A549 (cell line): ENCODE data around the gene ABHD17A. TPM values are rescaled to one million over a fixed set of nuclear protein-coding genes. Genes with fewer than 3 reads are reported as not detected.

Source experiments
- ATAC-seq, 2 experiments: fragments of 200-7000 bp in 1 of 2; fragments of >200 bp in 1 of 2; cut with Nextera tagmentation in 1 of 2; cut with Tn5 transposase in 1 of 2; 3 replicates each; pipeline versions ENCODE4 v1.8.0 to v1.9.1; 2018 to 2020; ENCODE audit warnings: mild to moderate bottlenecking in 1 of 2, moderate library complexity in 1 of 2
- CTCF ChIA-PET: fragments of 300-600 bp; sonication (Branson Sonifier 250); formaldehyde crosslinking; extraction: SDS; loops from one replicate; lab custom pipeline; 2021; ENCODE audit warnings: antibody characterized with exemption, inconsistent platforms; lab: Yijun Ruan, JAX
- POLR2A ChIA-PET: fragments of 350-600 bp; formaldehyde crosslinking; extraction: SDS; loops from one replicate; lab custom pipeline; 2021; ENCODE audit warnings: antibody characterized with exemption, inconsistent platforms; lab: Yijun Ruan, JAX
- DNase-seq, 2 experiments: peaks; one replicate each; pipeline versions ENCODE4 v3.0.0 to v3.0.0-alpha.2; 2011 to 2016; ENCODE audit warnings: low read depth in 1 of 2, low spot score in 1 of 2
- FAIRE-seq: peaks from 2 replicates; lab custom pipeline; 2011; peaks lifted over from hg19 to GRCh38; lab: Jason Lieb, UNC
- H3K27ac ChIP-seq, 2 experiments: fragments of >200 bp; sonication (Bioruptor Twin); formaldehyde crosslinking; 3 replicates each; pipeline ENCODE4 v1.5.1; 2016 to 2017
- H3K4me1 ChIP-seq: fragments of >200 bp; sonication (Bioruptor Twin); formaldehyde crosslinking; 3 replicates; pipeline ENCODE4 v1.6.1; 2016
- H3K4me2 ChIP-seq: fragments of >200 bp; sonication (Bioruptor Twin); formaldehyde crosslinking; 3 replicates; pipeline ENCODE4 v1.6.1; 2016
- H3K4me3 ChIP-seq: fragments of >200 bp; sonication (Bioruptor Twin); formaldehyde crosslinking; 3 replicates; pipeline ENCODE4 v1.5.1; 2016
- H3K9me3 ChIP-seq: fragments of >200 bp; sonication (Bioruptor Twin); formaldehyde crosslinking; 3 replicates; pipeline ENCODE4 v1.6.1; 2016
- ATOH8 ChIP-seq: fragments of 250-450 bp; sonication (Bioruptor Pico); IDR thresholded peaks from 2 replicates; pipeline ENCODE4 v1.5.0; 2020; ENCODE audit warnings: low read depth, mild to moderate bottlenecking, moderate library complexity
- CBX8 ChIP-seq: fragments of 200-600 bp; sonication (generic); IDR thresholded peaks from 2 replicates; pipeline ENCODE4 v1.6.1; 2016
- CEBPB ChIP-seq, 2 experiments: fragments of >200 bp in 1 of 2; sonication (Bioruptor Twin) in 1 of 2; formaldehyde crosslinking in 1 of 2; IDR thresholded peaks; 2 replicates each; pipeline ENCODE4 v1.6.1; 2012 to 2016
- CHD2 ChIP-seq: fragments of 150-350 bp; IDR thresholded peaks from 2 replicates; pipeline ENCODE4 v1.6.1; 2014; ENCODE audit warnings: low read length; ENCODE audit not compliant: partially characterized antibody
- EHF ChIP-seq: fragments of 250-450 bp; sonication (Bioruptor Pico); IDR thresholded peaks from 2 replicates; pipeline ENCODE4 v1.5.0; 2020; ENCODE audit warnings: mild to moderate bottlenecking
- EHMT2 ChIP-seq: fragments of 200-600 bp; sonication (generic); IDR thresholded peaks from 2 replicates; pipeline ENCODE4 v1.6.1; 2016; ENCODE audit warnings: antibody characterized with exemption, low read depth, mild to moderate bottlenecking, moderate library complexity
- ELK1 ChIP-seq: fragments of 150-350 bp; IDR thresholded peaks from 2 replicates; pipeline ENCODE4 v1.6.1; 2014; ENCODE audit warnings: low read depth, mild to moderate bottlenecking, low read length
- FOSB ChIP-seq: fragments of 250-450 bp; sonication (Bioruptor Pico); IDR thresholded peaks from 2 replicates; pipeline ENCODE4 v1.5.0; 2020; ENCODE audit warnings: mild to moderate bottlenecking, moderate library complexity
- GATA3 ChIP-seq: IDR thresholded peaks from 2 replicates; pipeline ENCODE4 v1.6.1; 2012; ENCODE audit warnings: borderline replicate concordance
- HDAC2 ChIP-seq: fragments of 200-600 bp; sonication (generic); IDR thresholded peaks from 2 replicates; pipeline ENCODE4 v1.6.1; 2016
- HMGXB4 ChIP-seq: fragments of 250-450 bp; sonication (Bioruptor Pico); IDR thresholded peaks from 2 replicates; pipeline ENCODE4 v1.5.0; 2021; ENCODE audit warnings: mild to moderate bottlenecking, moderate library complexity, borderline replicate concordance
- HOXA7 ChIP-seq: fragments of 250-450 bp; sonication (Bioruptor Pico); IDR thresholded peaks from 2 replicates; pipeline ENCODE4 v1.5.0; 2020; ENCODE audit warnings: mild to moderate bottlenecking, moderate library complexity
- HOXB5 ChIP-seq: fragments of 250-450 bp; sonication (Bioruptor Pico); IDR thresholded peaks from 2 replicates; pipeline ENCODE4 v1.5.0; 2020; ENCODE audit warnings: mild to moderate bottlenecking, moderate library complexity
- JUN ChIP-seq, 2 experiments: fragments of >200 bp; sonication (Bioruptor Twin); formaldehyde crosslinking; IDR thresholded peaks; 2 replicates in 1 of 2; 3 replicates in 1 of 2; pipeline ENCODE4 v1.6.1; 2016 to 2017
- KDM1A ChIP-seq: fragments of 200-600 bp; sonication (generic); IDR thresholded peaks from 2 replicates; pipeline ENCODE4 v1.6.1; 2016; ENCODE audit warnings: low read depth, mild to moderate bottlenecking
- KDM5A ChIP-seq: fragments of 200-600 bp; sonication (generic); IDR thresholded peaks from 2 replicates; pipeline ENCODE4 v1.6.1; 2016; ENCODE audit warnings: antibody characterized with exemption, mild to moderate bottlenecking
- MAX ChIP-seq: IDR thresholded peaks from 2 replicates; pipeline ENCODE4 v1.6.1; 2012
- MAZ ChIP-seq: fragments of 150-350 bp; IDR thresholded peaks from 2 replicates; pipeline ENCODE4 v1.6.1; 2014; ENCODE audit warnings: antibody characterized with exemption, low read depth, low read length, borderline replicate concordance
- MYC ChIP-seq: IDR thresholded peaks from 2 replicates; pipeline ENCODE4 v1.6.1; 2012; ENCODE audit warnings: mild to moderate bottlenecking, inconsistent platforms, low read length, improper control_type of control experiment, borderline replicate concordance
- POLR2AphosphoS2 ChIP-seq: conservative IDR thresholded peaks from 2 replicates; pipeline ENCODE4 v1.6.1; 2012; ENCODE audit warnings: low read length, improper control_type of control experiment, inconsistent platforms
- RARB ChIP-seq: fragments of 250-450 bp; sonication (Bioruptor Pico); IDR thresholded peaks from 2 replicates; pipeline ENCODE4 v1.8.0; 2021; ENCODE audit warnings: mild to moderate bottlenecking, moderate library complexity
- RCOR1 ChIP-seq: fragments of 150-350 bp; IDR thresholded peaks from 2 replicates; pipeline ENCODE4 v1.6.1; 2014; ENCODE audit warnings: antibody characterized with exemption, low read length, low read depth
- RFX5 ChIP-seq: fragments of 450-650 bp; IDR thresholded peaks from 2 replicates; pipeline ENCODE4 v1.7.1; 2014; ENCODE audit warnings: antibody characterized with exemption, mild to moderate bottlenecking, moderate library complexity
- RNF2 ChIP-seq: fragments of 200-600 bp; sonication (generic); IDR thresholded peaks from 2 replicates; pipeline ENCODE4 v1.6.1; 2016; ENCODE audit warnings: low read depth, mild to moderate bottlenecking, antibody characterized with exemption, moderate library complexity, borderline replicate concordance
- SMC3 ChIP-seq: fragments of >200 bp; sonication (Bioruptor Twin); formaldehyde crosslinking; IDR thresholded peaks from 3 replicates; pipeline ENCODE4 v1.6.1; 2018; ENCODE audit warnings: inconsistent platforms
- TFCP2L1 ChIP-seq: fragments of 250-450 bp; sonication (Bioruptor Pico); IDR thresholded peaks from 2 replicates; pipeline ENCODE4 v1.5.0; 2021; ENCODE audit warnings: mild to moderate bottlenecking
- USF2 ChIP-seq: fragments of 450-650 bp; IDR thresholded peaks from 2 replicates; pipeline ENCODE4 v1.6.1; 2014; ENCODE audit warnings: antibody characterized with exemption
- ZNF302 ChIP-seq: fragments of 250-450 bp; sonication (Bioruptor Pico); IDR thresholded peaks from 2 replicates; pipeline ENCODE4 v1.9.0; 2021; ENCODE audit warnings: inconsistent platforms, mild to moderate bottlenecking, moderate library complexity
- WGBS: methylation state at CpG from one replicate; pipeline ENCODE4 v1.1.6; 2017; ENCODE audit errors: missing lambda C conversion rate; 5-methylcytosine and 5-hydroxymethylcytosine counted together
- polyA plus RNA-seq, 4 experiments: library from polyadenylated mRNA; depleted of rRNA in 3 of 4; stranded (reverse); fragments of >200 nt; fragmentation: RNase III in 1 of 4; extraction: RNeasy Plus Mini Kit Qiagen cat#74134 plus additional on column Dnase treatment in 1 of 4; gene quantifications; 2 replicates in 3 of 4; 3 replicates in 1 of 4; pipeline ENCODE4 v1.2.3, GENCODE V29; 2011 to 2017

The ABHD17A gene
- polyA plus RNA-seq, 2 of the 4 experiments (the other 2 are of a cell fraction), result 12.8 to 23.1 TPM

GRCh38 chr19:1921825-1922224 lies 36.5 kb upstream of the ABHD17A start (continued):
- no peak for TF ChIP-seq FOSB (CRISPR knock-in tag)
- TF ChIP-seq USF2, result no peak
- TF ChIP-seq EHMT2, result no peak

- TF ChIP-seq HMGXB4 (no peak), RNF2 (no peak), ATOH8 (CRISPR knock-in tag) (no peak), ZNF302 (CRISPR knock-in tag) (no peak), SMC3 (no peak), RFX5 (no peak), HOXB5 (CRISPR knock-in tag) (no peak), JUN (IDR thresholded peaks at IDR 0.05) (no peak), HDAC2 (no peak), CHD2 (no peak), GATA3 (no peak), ELK1 (no peak), CEBPB (IDR thresholded peaks at IDR 0.05) (no peak)
- TF ChIP-seq, all 56 proteins: peak for 0
- Histone ChIP-seq H3K4me3 (no peak overlapping the region), H3K4me1 (no peaks in the 10 kb centered on the region), H3K9me3 (no peaks in the 10 kb centered on the region), H3K27ac (no peak overlapping the region), H3K4me2 (no peak overlapping the region)
- WGBS, result 93% methylated on average over 12 of the region's 19 CpGs
- ChIA-PET POLR2A (no interaction called here), CTCF (interaction anchor here (3.7 kb wide), 1 partner anchor 8 kb away, joined by 21 read pairs; no protein-coding TSS in a partner anchor)
- ATAC-seq (no peak), DNase-seq (no peak), FAIRE-seq (no peak)
These were observed 36.0 kb upstream of the ABHD17A start for GRCh38 chr19:1921326-1921725.

GRCh38 chr19:1920644-1921043 lies 35.3 kb upstream of the ABHD17A start:
- TF ChIP-seq RNF2 (no peak), POLR2AphosphoS2 (no peak), MAZ (no peak), KDM1A (no peak), HOXB5 (CRISPR knock-in tag) (no peak), KDM5A (no peak), RCOR1 (no peak), MYC (no peak), JUN (IDR thresholded peaks at IDR 0.05) (no peak), HOXA7 (no peak), MAX (no peak), TFCP2L1 (CRISPR knock-in tag) (no peak), CBX8 (no peak), HMGXB4 (no peak), CHD2 (no peak), CEBPB (IDR thresholded peaks at IDR 0.05) (no peak), EHMT2 (no peak), RARB (CRISPR knock-in tag) (no peak), EHF (no peak)
- TF ChIP-seq, all 56 proteins: peak for 0
- Histone ChIP-seq H3K27ac (no peak overlapping the region), H3K4me1 (no peaks in the 10 kb centered on the region), H3K9me3 (no peaks in the 10 kb centered on the region), H3K4me3 (no peak overlapping the region), H3K4me2 (no peak overlapping the region)
- WGBS, result 95% methylated on average over 11 of the region's 19 CpGs
- ATAC-seq (no peak), DNase-seq (no peak), FAIRE-seq (no peak)
- ChIA-PET CTCF (interaction anchor here (3.7 kb wide), 1 partner anchor 9 kb away, joined by 21 read pairs; no protein-coding TSS in a partner anchor), POLR2A (no interaction called here)
